Measurements from ENCODE around the gene GPBAR1.
A peak's percentile ranks its signal among the peaks of the same experiment; 100 is the strongest.
"Not testable (repeated sequence)": the region's sequence is repeated elsewhere in the genome, so short reads cannot be mapped to it uniquely, and the experiment has no call there.

Gene GPBAR1

DNA sequence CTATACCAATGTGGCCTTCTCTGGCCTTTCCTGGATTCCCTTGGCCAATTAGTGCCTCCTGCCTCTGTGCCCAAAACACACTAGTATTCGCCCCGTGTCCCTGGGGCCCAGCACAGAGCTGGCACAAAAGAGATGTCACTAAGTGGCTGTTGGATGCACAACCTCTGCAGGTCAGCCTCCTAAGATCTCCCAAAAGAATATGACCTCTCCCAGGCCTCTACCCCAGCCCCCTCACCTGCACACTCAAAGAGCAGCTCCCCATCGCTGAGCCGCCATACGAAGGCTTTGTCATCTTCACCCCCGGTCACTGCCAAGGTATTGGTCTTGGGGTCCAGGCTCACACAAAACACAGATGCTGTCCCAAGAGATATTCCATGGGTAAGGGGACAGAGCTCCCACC is 6.4 kb downstream of the GPBAR1 start:
- DNase-seq (ENCODE audit: low read depth) = no peak

DNA sequence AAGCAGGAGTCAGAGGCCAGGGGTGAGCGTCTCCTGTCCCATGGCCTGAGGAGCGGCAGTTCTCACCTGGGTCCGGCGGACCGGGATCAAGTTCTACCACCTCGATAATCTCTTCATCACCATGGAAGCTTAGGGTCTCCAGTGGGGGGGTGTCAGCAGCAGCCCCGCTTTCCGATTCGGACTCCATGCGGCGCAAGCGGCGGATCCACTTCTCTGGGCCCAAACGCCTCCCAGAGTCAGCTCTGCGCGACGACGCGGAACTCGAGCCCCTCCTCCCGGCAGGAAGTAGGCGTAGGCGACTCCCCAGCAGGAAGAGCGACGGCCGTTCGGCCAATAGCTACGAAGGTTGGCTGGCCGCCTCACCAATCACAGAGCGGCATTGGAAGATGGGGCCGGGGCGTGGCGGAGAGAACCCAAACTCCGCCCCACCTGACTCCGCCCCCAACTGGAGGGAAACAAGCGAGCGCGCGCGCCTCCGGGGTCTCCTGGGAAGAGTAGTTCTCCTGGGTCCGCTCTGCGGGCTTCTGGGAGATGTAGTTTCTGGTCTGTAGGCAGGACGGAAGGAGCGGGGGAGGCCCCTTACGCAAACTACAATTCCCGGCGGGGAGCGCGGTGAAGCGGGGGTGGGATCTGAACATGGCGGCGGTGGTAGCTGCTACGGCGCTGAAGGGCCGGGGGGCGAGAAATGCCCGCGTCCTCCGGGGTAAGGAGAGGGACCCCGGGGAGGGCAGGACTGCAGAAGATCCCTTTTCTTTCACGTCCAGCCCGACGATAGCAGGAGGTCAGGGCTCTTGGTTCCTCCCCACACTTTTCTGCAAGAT is 9.3 kb downstream of the GPBAR1 start, which contains the start of the genes AAMP and PNKD:
Gene AAMP (minus strand): TSS at position 238 of the 821 bp plus-strand sequence. CDS start 51 bp downstream, at position 187.
Gene PNKD (plus strand): TSS at position 620 of the 821 bp plus-strand sequence. CDS start 17 bp downstream, at position 637.
- DNase-seq (ENCODE audit: low read depth) = peak; percentile 100

DNA sequence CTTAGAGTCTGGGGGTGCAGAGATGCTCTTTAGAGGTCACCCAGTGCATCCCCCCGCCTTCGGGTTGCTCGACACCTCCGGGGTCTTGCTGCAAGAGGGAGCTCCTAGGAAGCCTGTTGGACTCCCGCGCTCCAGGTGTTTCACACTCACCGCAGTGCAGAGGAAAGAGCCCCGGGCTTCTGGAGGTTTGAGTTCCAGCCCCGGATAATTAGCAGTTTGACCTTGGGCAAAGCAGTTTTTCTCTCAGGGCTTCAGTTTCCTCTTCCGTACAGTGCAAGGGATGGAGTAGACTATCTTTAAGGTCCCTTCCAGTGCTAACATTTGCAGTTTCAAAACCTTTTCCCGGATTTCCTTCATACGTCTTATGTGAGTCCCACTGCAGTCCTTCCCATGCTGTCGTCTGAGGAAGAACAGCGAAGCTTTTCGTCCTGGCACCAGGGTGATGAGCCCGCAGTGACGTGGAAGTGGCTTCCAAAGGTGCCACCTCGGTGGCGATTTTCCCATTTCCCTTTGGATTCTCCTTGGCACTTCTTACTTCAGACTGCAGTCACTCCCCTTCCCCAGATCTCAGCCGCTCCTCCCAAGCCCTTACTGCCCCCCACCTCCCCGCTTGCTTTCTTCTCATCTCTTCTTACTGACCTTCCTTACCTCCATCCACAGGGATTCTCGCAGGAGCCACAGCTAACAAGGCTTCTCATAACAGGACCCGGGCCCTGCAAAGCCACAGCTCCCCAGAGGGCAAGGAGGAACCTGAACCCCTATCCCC is 10.1 kb downstream of the GPBAR1 start:
- DNase-seq (ENCODE audit: low read depth) = no peak

DNA sequence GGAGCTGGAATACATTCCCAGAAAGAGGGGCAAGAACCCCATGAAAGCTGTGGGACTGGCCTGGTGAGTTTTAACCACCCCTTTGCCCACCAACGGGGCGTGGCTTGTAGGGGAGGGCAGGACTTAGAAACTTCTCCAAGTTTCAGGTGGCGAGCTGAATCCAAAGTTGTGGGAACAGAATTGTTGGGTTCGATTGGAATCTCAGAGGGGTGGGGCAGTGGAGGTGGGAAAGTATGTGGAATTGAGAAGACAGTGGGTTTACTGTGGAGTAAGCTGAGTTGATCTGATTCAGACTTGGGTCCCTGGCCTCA is 10.6 kb downstream of the GPBAR1 start:
- DNase-seq (ENCODE audit: low read depth) = no peak

DNA sequence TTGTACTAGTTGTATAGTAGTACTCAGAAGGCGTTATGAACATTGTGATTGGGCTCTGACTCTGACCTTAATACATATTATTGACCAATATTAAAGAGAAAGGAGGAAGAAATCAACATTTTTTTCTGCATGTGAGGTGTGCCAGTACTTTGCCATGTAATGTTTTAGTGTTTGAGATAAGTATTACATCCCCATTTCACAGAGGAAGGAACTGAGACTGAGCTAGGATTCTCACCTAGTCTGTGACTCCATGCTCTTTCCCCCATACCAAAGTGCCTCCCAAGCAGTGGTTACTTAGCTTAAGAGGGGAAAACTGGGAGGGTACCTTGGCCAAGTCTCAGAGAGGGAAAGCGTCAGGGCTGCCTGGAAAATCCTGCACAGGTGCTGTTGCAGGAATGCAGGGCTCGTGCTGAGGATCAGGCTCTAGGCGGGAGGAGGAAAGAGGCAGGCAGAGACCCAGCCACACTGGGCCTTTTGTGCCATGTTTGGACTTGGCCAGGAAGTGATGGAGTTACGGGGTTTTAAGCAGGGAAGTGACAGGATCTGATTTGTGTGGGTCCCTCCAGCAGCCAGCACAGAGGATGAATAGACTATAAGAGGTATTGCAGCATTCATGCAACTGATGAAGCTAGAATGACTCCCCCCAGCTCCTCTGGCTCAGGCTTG is 11.2 kb downstream of the GPBAR1 start:
- no peak for DNase-seq (ENCODE audit: low read depth)

DNA sequence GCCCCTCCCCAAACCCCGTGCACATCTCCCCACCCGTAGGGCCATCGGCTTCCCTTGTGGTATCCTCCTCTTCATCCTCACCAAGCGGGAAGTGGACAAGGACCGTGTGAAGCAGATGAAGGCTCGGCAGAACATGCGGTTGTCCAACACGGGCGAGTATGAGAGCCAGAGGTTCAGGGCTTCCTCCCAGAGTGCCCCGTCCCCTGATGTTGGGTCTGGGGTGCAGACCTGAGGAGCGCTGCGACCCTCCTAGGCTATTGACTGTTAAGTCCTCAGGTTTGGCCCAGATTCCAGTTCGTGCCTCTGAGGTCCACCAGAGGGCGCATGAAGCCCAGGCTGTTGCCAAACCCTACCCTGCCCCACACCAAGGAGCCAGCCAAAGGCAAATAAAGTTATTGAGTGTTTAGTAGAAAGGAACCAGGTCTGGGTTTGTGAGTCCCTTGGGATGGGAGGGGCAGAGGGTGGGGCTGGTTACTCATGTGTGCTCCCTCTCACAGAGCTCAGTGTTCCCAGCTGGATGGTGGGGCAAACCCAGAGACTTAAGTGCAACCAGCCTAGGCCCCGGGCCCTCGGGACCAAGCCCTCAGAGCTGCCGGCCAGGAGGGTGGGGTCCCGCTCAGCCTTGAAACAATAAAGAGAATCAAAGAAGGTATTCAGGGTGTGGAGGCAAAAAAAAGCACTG is 11.9 kb downstream of the GPBAR1 start:
- DNase-seq (ENCODE audit: low read depth) = peak; percentile 59

DNA sequence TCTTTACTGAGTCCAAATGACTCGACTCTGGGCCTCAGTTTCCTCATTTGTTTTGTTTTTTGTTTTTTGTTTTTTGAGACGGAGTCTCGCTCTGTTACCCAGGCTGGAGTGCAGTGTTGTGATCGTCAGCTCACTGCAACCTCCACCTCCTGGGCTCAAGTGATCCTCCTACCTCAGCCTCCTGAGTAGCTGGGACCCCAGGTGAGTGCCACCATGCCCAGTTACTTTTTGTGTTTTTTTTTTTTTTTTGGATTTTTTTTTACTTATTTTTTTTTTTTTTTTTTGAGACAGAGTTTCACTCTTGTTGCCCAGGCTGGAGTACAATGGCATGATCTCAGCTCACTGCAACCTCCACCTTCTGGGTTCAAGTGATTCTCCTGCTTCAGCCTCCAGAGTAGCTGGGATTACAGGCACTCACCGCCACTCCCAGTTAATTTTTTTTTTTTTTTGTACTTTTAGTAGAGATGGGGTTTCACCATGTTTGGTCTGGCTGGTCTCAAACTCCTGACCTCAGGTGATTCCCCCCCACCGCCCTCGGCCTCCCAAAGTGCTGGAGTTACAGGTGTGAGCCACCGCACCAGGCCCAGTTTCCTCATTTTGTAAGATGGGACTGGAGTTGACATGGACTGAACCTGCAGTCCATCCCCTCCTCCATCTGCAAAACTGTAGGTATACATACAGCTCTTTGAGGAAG is 12.5 kb downstream of the GPBAR1 start:
- DNase-seq (ENCODE audit: low read depth) = not testable (repeated sequence)

DNA sequence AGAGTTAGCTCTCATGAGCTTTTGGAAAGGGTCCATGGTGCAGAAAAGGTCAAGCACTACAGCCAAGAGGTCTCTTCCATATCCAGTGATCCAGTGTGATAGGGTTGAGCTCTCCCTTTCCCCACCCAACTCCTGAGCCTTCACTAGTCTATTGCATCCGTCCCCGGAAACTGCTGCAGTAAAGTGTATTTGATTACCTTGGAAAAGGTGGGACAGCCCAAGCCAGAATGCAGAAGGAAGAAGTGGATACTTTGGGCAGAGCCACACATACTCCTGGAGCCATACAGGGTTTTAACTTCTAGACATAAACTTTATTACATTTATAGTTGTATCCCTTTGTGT is 13.1 kb downstream of the GPBAR1 start:
- DNase-seq (ENCODE audit: low read depth) = no peak

DNA sequence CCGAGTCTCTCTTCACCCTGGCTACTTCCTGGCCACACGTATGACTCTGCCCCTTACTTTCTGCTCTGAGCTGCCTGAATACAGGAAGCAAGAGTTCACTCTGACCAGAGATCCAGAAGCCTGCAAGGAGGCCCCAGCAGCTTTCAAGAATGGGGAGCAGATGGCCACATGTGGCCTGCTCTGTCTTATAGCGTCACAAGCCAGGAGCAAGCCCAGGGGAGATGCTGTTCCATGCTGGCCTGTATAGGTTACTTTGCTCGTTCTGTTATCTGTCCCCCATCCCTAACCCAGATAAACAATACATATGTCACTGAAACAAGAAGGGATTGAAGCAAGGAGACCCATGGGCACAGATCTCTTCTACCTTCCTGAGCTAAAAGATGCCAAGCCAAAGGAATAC is 13.8 kb downstream of the GPBAR1 start:
- DNase-seq (ENCODE audit: low read depth) = no peak

DNA sequence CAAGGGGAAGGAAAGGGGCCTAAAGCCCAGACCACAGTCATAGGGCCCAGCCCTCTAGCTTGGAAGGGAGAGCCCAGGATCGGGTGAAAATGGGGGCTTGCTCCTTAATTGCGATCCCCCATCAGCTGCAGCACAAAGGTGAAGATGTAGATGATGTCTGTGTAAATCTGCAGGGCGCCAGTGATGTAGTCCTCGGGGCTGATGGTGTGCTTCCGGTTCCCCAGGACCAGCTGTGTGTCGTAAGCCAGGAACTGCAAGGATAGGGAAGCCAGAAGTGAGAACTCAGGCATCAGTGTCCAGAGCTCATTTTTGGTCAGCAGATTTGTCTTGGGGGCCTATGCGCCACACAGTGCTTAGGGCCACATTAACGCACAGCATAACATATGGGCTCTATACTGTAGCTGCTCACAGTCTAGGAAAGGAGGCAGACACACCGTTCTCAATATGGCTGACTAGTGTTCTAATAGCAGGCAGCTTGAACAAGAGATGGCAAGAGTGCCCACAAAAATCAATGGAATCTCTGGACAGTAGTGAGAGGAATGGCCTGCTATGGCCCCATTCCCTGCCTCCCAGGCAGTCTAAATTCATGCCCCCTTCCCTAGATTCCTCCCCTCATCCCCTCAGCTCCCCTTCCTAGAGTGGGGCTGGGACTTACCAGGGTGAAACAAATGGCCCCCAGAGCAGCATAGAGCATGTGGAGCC is 14.7 kb downstream of the GPBAR1 start:
- no peak for DNase-seq (ENCODE audit: low read depth)

DNA sequence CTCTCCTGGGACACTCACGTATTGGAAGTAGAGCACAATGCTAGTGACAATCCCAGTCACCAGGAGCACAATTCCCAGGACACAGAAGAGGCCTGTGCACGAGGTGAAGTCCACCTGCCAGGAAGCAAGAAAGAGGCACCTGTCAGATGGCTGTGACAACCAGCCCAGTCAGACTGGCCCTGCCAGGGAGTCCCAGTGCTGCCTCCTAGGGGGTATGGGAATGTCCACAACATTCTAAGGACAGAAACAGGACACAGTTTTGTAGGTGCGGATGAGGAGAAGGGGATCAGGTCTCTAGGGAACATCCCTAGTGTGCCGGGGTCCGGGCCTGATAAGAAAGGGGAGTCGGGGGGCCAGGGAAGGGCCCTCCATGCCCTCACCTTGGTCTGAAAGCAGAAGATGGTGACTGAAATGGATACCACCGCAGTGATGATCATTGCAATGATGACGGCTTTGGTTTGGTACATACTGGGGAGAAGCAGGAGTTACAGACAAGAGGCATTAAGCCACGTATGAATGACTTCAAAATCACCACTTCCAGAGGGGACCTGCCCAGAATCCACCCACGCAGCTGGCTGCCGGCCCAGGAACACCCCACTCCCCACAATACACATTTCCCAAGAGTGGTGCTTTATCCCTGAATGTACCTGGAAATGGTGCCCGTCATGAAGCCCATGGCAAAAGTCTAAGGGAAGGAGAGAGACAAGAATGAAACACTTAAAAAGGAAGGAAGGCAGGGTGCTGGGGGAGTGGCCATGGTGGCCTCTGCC is 16.4 kb downstream of the GPBAR1 start:
- no peak for DNase-seq (ENCODE audit: low read depth)

DNA sequence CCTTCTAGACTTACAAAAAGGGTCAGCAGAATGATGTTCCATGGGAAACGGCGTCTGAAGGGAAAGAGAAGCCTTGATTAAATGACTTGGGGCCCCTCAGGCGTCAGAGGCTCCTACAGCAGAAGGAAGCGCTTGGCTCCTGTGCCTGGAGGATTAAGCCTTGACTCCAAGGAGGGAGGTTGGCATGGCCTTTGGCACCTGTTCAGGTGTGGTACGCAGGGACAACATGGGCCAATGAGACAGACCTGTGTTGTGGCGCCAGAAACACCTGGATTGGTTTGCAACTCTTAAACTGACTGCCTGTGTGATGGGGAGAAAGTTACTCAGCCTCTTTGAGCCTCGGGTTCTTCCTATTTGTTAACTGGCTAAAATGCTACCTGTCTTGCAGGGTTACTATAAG is 17.1 kb downstream of the GPBAR1 start:
- no peak for DNase-seq (ENCODE audit: low read depth)

DNA sequence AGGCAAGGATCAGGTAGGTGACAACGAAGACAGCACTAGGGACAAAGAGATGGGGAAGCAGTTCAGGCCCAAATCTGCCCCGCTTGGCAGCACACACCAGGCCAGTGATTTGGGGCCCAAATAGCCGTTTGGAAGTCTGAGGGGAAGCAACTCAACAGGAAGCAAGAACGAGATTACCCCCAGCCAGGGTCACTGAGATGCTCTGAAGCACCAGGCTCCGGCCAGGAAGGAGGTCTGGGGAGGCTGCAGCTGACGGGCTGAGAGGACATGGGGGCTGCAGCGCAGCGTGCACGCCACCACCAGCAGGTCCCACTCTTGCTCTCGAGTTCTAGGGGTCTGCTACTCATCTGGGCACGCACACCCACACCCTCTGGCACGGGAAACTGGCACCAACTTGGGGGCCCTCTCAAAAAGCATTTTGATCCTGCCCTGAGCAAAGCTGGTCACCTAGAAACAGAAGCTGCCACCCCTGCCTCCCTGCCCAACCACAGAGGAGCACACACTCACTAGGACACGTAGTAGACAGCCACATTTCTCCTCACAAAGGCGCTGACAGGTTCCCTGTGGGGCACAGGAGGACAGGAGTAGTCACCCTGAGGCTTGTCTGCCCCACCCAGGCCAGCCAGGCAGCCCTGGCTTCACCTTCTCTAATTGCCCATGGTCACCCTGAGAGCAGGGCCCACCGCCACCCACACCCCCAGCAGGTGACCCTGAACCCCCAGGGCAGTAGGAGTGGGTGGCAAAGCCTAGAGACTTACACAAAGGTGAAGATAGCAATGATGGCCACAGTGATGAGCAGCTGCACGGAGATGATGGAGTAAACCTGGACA is 17.9 kb downstream of the GPBAR1 start:
- no peak for DNase-seq (ENCODE audit: low read depth)

DNA sequence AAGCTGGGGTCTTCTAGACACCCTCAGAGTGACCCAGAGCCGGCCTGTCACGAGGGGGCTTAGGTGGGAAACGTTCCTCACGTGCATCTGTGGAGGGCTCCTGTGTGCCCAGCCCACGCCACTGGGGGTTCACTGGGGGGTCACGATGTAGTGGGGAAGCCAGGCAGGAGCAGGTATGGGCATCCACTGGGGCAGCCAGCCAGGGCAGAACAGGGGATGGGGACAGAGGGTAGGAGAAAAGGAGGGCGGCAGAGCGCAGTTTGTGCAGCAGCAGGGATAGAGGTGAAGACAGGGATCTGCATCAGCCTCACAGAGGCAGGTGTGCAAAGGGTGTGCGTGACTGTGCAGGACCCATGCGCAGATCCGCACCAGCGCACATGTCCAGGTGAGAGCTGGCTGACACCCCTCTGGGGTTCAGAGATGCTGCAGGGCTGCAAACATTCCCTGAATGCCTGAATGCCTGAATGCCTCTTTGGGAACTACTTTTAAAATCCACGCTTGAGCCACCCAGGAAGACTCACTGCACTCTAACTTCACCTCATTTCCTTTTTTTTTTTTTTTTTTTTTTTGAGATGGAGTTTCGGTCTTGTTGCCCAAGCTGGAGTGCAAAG is 19.6 kb downstream of the GPBAR1 start:
- DNase-seq (ENCODE audit: low read depth) = no peak

DNA sequence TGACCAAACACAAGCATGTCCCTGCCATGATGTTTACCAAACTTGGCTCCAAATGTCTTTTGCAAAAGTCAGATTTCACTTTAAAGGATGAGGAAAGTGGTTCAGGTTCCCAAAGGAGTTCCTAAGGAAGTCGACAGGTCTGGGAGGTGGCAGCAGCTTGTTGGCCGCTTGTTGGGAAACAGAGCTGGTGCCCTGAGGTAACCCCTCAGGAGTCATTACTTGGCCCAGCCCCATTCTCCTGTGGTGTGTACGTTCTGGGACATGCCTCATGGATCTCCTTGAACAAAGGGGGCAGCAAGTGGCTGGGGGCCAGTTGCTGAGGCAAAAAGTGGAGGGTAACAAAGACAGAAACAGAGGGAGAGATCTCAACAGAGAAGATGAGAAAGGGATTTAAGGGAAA is 20.6 kb downstream of the GPBAR1 start:
- DNase-seq (ENCODE audit: low read depth) = no peak

DNA sequence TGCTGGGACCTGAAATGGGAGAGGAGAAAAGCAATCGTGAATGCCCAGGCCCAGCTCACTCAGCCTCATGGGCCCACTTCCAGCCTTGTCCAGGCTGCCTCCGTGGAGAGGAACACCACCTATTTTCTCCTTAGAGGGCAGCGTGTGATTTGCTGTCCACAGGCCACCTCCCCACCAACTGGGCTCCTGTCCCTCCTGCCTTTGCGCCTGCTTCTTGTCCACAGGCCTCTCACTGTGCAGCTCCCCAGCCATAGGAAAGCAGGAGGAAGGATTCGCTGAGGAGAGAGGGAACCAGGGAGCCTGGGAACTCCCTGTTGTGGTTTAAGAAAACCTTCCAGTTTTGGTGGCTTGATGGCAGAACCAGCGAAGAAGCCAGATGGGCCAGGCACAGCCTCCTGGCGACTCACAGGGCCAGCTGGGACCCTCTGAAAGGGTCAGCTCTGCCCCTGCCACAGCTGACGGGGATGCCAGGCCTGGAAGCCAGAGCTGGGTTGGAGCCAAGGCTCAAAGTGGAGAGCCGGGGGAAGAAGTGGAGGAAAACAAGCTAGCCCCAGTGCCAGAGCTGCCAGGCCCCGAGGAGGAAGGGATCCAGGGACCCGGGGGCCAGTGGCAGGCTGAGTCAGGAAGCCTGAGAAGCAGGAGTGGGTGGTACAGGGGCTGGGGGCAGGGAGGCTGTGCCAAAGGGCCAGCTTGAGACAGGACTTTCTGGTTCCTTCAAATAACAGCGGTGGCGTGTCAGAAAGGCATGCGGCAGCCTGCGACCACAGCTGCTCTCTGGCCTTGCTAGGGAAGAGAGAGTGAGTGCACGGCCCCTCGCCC is 21.6 kb downstream of the GPBAR1 start:
- no peak for DNase-seq (ENCODE audit: low read depth)

DNA sequence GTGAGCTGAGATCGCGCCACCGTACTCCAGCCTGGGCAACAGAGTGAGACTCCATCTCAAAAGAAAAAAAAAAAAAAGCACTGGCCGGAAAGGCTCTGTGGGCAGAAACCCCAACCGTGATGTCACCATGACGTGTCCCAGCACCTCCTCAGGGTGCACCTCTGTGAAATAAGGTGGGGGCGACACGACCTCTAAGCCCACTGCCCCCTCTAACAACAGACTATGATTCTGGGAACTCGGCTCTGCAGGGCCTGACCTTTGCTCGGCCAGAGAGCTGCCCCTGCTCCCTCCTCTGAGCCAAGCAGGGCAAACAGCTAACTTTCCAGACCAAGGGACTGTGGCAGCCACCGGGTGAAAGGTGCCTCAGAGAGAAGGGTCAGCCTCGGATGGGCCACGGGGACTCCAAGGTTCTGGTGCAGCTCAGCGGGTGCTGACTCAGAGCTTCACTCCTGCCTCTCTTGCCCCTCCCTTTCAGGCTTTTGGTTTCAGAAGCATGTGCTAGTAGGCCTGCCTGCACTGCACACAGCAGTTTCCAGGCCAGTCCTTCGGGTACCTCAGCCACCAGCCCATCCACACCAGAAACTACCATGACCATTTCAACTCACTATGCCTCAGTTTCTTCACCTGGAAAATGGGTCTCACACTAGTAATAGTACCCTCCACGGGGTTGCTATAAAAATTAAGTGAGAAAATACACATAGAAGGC is 23.4 kb downstream of the GPBAR1 start:
- DNase-seq (ENCODE audit: low read depth) = peak; percentile 36
